Large intestine (tissue), 3 donors: ENCODE results near the gene CLCN6. TPM values are rescaled to one million over a fixed set of nuclear protein-coding genes. Genes with fewer than 3 reads are reported as not detected.

Source experiments
- DNase-seq, 2 donors: peaks; one replicate each; pipeline versions ENCODE4 v3.0.0 to v3.0.0-alpha.2; 2013
- H3K27ac ChIP-seq: one replicate; pipeline ENCODE4 v1.5.1; 2013; ENCODE audit warnings: low read length
- H3K27me3 ChIP-seq: 2 replicates; pipeline ENCODE4 v1.6.1; 2013; ENCODE audit warnings: low read length; ENCODE audit not compliant: control insufficient read depth, insufficient read depth
- H3K36me3 ChIP-seq: 2 replicates; pipeline ENCODE4 v1.6.1; 2013; ENCODE audit warnings: low read length; ENCODE audit not compliant: control insufficient read depth, insufficient read depth
- H3K4me1 ChIP-seq: one replicate; pipeline ENCODE4 v1.6.1; 2013; ENCODE audit warnings: low read length; ENCODE audit not compliant: control insufficient read depth, insufficient read depth
- H3K4me3 ChIP-seq: one replicate; pipeline ENCODE4 v1.5.1; 2013; ENCODE audit warnings: low read length
- H3K9me3 ChIP-seq: one replicate; pipeline ENCODE4 v1.6.1; 2013; ENCODE audit warnings: mild to moderate bottlenecking, low read depth, low read length, moderate library complexity; ENCODE audit not compliant: control insufficient read depth
- WGBS: methylation state at CpG from one replicate; pipeline ENCODE4 v1.1.5; 2013; ENCODE audit warnings: low lambda C conversion rate; ENCODE audit not compliant: insufficient coverage; 5-methylcytosine and 5-hydroxymethylcytosine counted together
- polyA plus RNA-seq: library from polyadenylated mRNA; unstranded; fragments of 120-200 nt; gene quantifications from one replicate; pipeline ENCODE4 v1.2.1, GENCODE V29; 2013

Gene CLCN6
- polyA plus RNA-seq, 1 donor: 22.4 TPM

DNA sequence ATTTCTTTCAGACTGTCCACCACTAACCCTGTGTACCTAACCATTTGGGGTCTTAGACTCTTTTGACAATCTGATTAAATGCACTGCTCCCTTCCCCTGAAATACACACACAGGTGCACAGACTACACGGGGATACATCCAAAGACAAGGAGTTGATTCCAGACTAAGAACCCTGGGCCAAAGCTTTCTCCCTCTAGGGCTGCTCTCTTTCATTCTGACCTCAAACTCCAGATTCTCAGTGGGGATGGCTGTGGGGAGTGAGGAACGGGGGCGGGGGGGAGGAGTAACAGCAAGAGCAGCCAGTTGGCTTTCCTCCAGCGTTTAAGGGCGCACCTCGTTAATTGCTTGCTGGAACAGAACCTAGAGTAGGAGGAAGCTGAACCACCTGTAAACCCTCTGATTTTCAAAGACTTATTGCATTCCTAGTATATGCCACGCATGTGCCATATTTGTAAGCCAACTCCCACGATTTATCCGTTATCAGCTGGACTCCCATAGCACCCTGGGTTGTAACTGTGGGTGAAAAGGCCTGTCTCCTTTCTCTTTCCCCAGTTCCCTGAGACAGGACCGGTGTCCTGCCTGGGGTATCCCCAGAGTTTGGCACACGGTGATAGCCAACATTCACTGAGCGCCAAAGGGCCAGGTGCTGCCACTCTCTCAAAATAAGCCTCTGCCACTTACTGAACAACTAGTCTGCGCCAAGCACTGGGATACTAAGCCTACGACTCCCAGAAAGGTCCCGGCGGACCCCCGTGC, 1.1 kb upstream of the CLCN6 start:
- WGBS: no CpG with 5 or more reads among the region's 17 CpGs
- peak overlapping the region; percentile 97 for H3K27ac ChIP-seq
- H3K4me3 ChIP-seq: peak overlapping the region; percentile 83
- DNase-seq: peak in 1 of 2 donors; percentile 73
- no peaks in the 10 kb centered on the region for H3K27me3 ChIP-seq
- H3K36me3 ChIP-seq: peaks cover 28% of the 10 kb centered on the region
- H3K4me1 ChIP-seq: peaks cover 43% of the 10 kb centered on the region
- no peaks in the 10 kb centered on the region for H3K9me3 ChIP-seq

DNA sequence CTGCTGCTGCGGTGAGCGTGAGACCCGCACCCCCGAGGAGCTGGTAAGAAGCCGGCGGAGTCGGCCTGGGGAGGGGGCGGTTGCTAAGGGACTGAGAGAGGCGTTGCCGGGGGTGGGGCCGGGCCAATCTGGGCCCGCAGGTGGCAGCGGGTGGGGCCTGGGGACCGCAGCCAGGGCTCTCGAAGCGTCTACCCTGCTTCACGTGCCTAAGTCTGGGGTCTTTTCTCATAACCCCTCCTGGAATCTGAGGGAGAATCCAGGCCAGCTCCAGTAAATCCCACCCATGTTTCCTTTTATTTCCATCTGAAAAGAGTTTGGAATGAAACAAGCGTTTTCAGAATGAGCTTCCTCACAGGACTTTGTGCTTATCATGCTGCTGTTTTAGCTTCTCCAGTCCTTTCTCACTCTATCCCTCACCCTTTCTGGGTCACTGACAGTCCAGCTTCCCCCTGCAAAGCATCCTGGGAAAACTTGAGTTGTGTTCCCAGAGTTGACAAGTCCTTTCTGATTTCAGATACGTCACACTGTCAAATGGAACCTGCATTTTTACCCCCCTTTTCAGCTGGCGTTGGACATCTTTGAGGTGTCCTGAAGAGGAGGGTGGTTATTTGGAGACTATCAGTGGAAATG, 431 bp downstream of the CLCN6 start:
- H3K9me3 ChIP-seq: no peaks in the 10 kb centered on the region
- peaks cover 43% of the 10 kb centered on the region for H3K4me1 ChIP-seq
- WGBS: no CpG with 5 or more reads among the region's 20 CpGs
- H3K27ac ChIP-seq: peak overlapping the region; percentile 97
- peak in 1 of 2 donors; percentile 68 for DNase-seq
- H3K4me3 ChIP-seq: peak overlapping the region; percentile 83
- peaks cover 20% of the 10 kb centered on the region for H3K36me3 ChIP-seq
- H3K27me3 ChIP-seq: no peaks in the 10 kb centered on the region

DNA sequence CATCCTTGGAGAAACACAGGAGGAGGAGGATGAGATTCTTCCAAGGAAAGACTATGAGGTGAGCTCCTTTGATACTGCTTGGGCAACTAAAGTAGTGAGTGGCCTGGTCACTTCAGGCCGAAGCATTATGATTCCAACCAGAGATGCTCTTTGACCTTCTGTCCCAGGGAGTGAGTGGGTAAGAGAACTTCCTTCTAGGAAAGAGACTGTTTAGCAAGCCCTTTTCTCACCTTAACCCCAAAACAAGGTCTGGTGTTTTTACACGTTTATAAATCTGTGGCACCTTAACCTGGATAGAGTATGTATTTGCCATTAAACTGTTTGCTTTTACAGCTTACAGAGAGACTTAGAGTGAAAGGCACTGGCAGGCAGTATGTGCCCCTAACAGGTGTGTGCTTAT, 1.1 kb downstream of the CLCN6 start:
- peak overlapping the region; percentile 83 for H3K4me3 ChIP-seq
- DNase-seq: peak in 1 of 2 donors; percentile 50
- H3K27ac ChIP-seq: peak overlapping the region; percentile 97
- peaks cover 41% of the 10 kb centered on the region for H3K4me1 ChIP-seq
- H3K36me3 ChIP-seq: peaks cover 26% of the 10 kb centered on the region
- WGBS: 20% methylated on average over 1 of the region's 2 CpGs
- no peaks in the 10 kb centered on the region for H3K9me3 ChIP-seq
- no peaks in the 10 kb centered on the region for H3K27me3 ChIP-seq

DNA sequence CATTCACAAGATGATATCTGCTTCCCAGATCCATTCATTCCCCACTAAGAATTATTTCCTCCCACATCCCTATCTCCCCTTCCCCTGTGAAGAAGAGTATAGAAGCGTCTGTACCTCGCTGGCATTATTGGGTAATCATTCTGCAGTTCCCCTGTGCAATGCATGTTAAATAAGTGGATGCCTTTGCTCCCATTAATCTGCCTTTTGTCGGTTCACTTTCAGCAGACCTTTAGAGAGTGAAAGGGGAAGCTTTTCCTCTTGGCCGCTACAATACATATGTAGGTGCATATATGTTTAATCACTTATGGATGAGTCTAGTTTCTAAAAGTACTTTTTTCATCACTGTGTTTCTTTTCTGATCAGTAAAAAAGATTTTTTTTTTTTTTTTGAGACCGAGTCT, 7.0 kb downstream of the CLCN6 start:
- Histone ChIP-seq H3K4me1 (peaks cover 1% of the 10 kb centered on the region), H3K27me3 (no peaks in the 10 kb centered on the region), H3K9me3 (no peaks in the 10 kb centered on the region), H3K27ac (no peak overlapping the region), H3K36me3 (peaks cover 57% of the 10 kb centered on the region), H3K4me3 (no peak overlapping the region)
- no peak for DNase-seq
- no CpG with 5 or more reads among the region's 5 CpGs for WGBS

DNA sequence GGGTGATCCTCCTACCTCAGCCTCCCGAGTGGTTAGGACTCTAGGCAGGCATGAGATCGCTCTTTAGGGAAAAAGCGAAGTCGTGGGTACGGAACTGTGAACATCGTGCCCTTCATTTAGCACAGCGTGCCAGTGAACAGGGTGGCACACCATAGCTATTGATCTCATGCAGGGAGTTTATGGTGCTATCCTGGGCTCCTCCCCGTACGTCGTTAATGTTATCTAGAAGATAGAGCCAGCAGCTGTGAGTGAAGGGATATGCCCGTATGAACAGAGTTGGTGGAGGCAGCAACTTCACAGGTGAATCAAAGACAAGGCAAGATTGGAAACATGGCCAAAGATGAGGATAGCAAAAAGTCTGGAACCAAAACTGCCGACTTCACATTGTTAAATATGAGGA, 11.2 kb downstream of the CLCN6 start:
- no peak overlapping the region for H3K27ac ChIP-seq
- H3K36me3 ChIP-seq: peaks cover 48% of the 10 kb centered on the region
- DNase-seq: no peak
- H3K4me1 ChIP-seq: no peaks in the 10 kb centered on the region
- WGBS: 100% methylated on average over 2 of the region's 12 CpGs
- no peaks in the 10 kb centered on the region for H3K9me3 ChIP-seq
- no peak overlapping the region for H3K4me3 ChIP-seq
- H3K27me3 ChIP-seq: no peaks in the 10 kb centered on the region

DNA sequence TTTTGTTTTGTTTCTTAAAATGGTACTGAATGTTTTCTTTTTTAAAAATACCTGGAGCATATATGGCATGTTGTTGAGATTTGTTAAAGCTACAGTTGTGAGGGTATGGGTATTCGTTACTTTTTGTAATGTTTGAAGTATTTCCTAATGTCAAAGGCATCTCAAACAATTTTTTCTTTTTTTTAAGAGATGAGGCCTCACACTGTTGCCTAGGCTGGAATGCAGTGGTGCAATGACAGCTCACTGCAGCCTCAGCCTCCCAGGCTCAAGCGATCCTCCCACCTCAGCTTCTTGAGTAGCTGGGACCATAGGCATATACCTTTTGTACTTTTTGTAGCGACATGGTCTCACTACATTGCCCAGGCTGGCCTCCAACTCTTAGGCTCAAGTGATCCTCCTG, 16.1 kb downstream of the CLCN6 start:
- no peak for DNase-seq
- H3K4me3 ChIP-seq: no peak overlapping the region
- H3K27ac ChIP-seq: no peak overlapping the region
- H3K9me3 ChIP-seq: no peaks in the 10 kb centered on the region
- no peaks in the 10 kb centered on the region for H3K4me1 ChIP-seq
- H3K36me3 ChIP-seq: peaks cover 69% of the 10 kb centered on the region
- H3K27me3 ChIP-seq: no peaks in the 10 kb centered on the region
- no CpG with 5 or more reads among the region's 3 CpGs for WGBS

DNA sequence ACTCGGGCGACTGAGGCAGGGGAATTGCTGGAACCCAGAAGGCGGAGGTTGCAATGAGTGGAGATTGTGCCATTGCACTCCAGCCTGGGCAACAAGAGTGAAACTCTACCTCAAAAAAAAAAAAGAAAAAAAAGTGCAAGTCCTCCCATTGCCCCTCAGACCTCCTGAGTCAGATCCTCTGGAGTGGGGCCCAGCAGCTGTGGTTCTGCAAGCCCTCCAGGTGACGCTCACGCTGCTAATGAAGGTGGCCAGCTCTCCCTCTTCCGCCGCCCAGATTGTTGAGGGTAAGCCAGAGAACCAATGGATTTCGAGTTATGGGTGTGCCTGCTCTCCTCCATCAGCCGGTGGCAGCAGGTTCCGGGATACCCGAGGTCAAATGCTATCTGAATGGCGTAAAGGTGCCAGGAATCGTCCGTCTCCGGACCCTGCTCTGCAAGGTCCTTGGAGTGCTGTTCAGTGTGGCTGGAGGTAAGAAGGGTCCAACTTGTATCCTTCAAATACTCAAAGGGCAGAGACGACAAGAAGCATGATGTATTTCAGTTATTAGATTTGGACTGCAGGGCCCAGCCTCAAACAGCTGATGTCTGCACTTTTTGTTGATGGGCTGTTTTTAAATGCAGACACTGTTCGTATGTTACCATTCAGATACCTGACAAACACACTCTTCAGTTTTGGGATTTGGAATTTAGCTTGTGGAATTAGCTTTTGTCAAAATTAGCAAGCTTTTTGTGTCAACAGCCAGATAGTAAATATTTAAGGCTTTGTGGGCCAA, 17.6 kb downstream of the CLCN6 start:
- WGBS: 100% methylated on average over 2 of the region's 17 CpGs
- DNase-seq: no peak
- no peaks in the 10 kb centered on the region for H3K9me3 ChIP-seq
- H3K36me3 ChIP-seq: peaks cover 71% of the 10 kb centered on the region
- H3K4me3 ChIP-seq: no peak overlapping the region
- no peak overlapping the region for H3K27ac ChIP-seq
- no peaks in the 10 kb centered on the region for H3K27me3 ChIP-seq
- H3K4me1 ChIP-seq: no peaks in the 10 kb centered on the region

DNA sequence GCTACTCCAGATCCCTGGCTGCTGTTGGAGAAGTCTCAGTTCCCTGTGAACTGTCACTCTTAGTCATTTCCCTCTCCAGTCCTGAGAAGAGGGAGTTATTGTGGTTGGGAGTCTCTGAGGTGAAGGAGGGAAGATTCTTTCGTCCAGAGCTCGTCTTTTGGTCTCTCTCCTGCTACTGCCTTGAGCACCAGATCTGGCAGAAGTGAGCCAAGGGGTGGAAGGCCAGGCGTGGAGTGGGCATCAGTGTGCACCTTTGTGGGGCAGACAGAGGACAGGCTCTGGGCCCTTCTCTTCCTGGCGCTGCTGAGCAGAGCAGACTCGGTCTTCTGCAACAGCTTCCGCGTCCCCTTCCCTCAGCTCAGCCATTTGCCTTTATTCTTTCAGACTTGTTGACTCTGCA, 19.1 kb downstream of the CLCN6 start:
- no CpG with 5 or more reads among the region's 7 CpGs for WGBS
- peaks cover 75% of the 10 kb centered on the region for H3K36me3 ChIP-seq

DNA sequence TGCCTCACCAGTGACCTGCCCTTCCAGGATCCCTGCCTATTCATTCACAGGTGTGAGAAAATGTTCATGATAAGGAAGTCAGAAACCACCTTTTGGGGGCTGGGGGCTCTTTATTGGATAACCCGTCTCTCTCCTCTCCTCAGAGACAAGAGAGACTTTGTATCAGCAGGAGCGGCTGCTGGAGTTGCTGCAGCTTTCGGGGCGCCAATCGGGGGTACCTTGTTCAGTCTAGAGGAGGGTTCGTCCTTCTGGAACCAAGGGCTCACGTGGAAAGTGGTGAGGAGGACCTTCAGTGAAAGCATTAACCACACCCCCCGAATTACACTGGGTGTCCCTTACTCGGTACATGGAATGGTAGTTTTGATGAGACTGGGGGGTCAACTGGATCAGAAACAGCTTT, 21.0 kb downstream of the CLCN6 start:
- no peaks in the 10 kb centered on the region for H3K27me3 ChIP-seq
- H3K4me1 ChIP-seq: no peaks in the 10 kb centered on the region
- no peak for DNase-seq
- no CpG with 5 or more reads among the region's 9 CpGs for WGBS
- H3K27ac ChIP-seq: no peak overlapping the region
- H3K36me3 ChIP-seq: peaks cover 75% of the 10 kb centered on the region
- no peak overlapping the region for H3K4me3 ChIP-seq
- H3K9me3 ChIP-seq: no peaks in the 10 kb centered on the region

More for the DNA sequence above, 19.1 kb downstream of the CLCN6 start:
- H3K4me1 ChIP-seq: no peaks in the 10 kb centered on the region
- H3K27me3 ChIP-seq: no peaks in the 10 kb centered on the region
- H3K4me3 ChIP-seq: no peak overlapping the region
- DNase-seq: no peak
- no peaks in the 10 kb centered on the region for H3K9me3 ChIP-seq
- no peak overlapping the region for H3K27ac ChIP-seq

DNA sequence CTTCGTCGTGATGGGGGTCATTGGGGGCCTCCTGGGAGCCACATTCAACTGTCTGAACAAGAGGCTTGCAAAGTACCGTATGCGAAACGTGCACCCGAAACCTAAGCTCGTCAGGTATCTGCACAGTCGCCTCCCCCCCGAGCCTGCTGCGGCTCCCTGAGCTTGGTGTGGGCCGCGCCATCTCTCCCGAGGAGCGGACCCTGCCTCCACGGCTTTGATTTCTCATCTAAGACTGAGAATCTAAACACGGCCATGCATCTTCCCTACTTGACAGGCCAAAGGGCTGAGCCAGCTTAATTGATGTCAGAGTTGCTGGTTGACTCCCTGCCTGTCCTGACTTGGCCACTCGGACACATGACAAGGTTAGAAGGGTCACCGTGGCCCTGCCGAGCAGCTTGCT, 22.5 kb downstream of the CLCN6 start:
- H3K4me1 ChIP-seq: no peaks in the 10 kb centered on the region

More for the DNA sequence above, 22.5 kb downstream of the CLCN6 start:
- peaks cover 78% of the 10 kb centered on the region for H3K36me3 ChIP-seq
- no peak overlapping the region for H3K27ac ChIP-seq
- no peak overlapping the region for H3K4me3 ChIP-seq
- no peaks in the 10 kb centered on the region for H3K9me3 ChIP-seq
- no peak for DNase-seq
- WGBS: no CpG with 5 or more reads among the region's 19 CpGs
- no peaks in the 10 kb centered on the region for H3K27me3 ChIP-seq
